AG20443 (cell line): ENCODE measurements around the gene OSBPL2.

Experiments used
- DNase-seq: peaks from one replicate; pipeline ENCODE4 v3.0.0; 2012; ENCODE audit warnings: low spot score, mixed read lengths

The OSBPL2 gene

GRCh38 chr20:62301773-62302340 lies 63.5 kb downstream of the OSBPL2 start:
- peak; percentile 92 for DNase-seq

- peak; percentile 99 for DNase-seq
Observed at GRCh38 chr20:62302341-62303061, 64.2 kb downstream of the OSBPL2 start, which contains the start of gene ADRM1. ADRM1 (plus strand) TSS chr20:62302997; CDS start chr20:62303569, 572 bp downstream.

- DNase-seq = no peak
Observed at GRCh38 chr20:62303062-62303339, 64.7 kb downstream of the OSBPL2 start.

- peak; percentile 52 for DNase-seq
Observed at GRCh38 chr20:62303340-62304226, 65.3 kb downstream of the OSBPL2 start.

- no peak for DNase-seq
Observed at GRCh38 chr20:62304331-62305148, 66.2 kb downstream of the OSBPL2 start.

- no peak for DNase-seq
Observed at GRCh38 chr20:62305149-62305764, 66.9 kb downstream of the OSBPL2 start.

GRCh38 chr20:62305765-62306413 lies 67.6 kb downstream of the OSBPL2 start:
- DNase-seq = no peak

- DNase-seq = no peak
Observed at GRCh38 chr20:62306414-62307187, 68.3 kb downstream of the OSBPL2 start.

GRCh38 chr20:62307226-62308101 lies 69.1 kb downstream of the OSBPL2 start:
- DNase-seq = no peak

GRCh38 chr20:62308102-62308822 lies 69.9 kb downstream of the OSBPL2 start:
- DNase-seq = no peak

GRCh38 chr20:62309198-62309944 lies 71.0 kb downstream of the OSBPL2 start:
- no peak for DNase-seq

- DNase-seq = no peak
Observed at GRCh38 chr20:62309947-62310756, 71.8 kb downstream of the OSBPL2 start.

GRCh38 chr20:62310757-62311121 lies 72.4 kb downstream of the OSBPL2 start:
- no peak for DNase-seq

GRCh38 chr20:62311150-62311549 lies 72.8 kb downstream of the OSBPL2 start:
- no peak for DNase-seq

GRCh38 chr20:62311832-62312661 lies 73.7 kb downstream of the OSBPL2 start:
- DNase-seq = no peak

- no peak for DNase-seq
Observed at GRCh38 chr20:62312662-62312977, 74.3 kb downstream of the OSBPL2 start.
